HFFc6 (cell line): ENCODE results near the gene CELF2. TPM values are rescaled to one million over a fixed set of nuclear protein-coding genes. Genes with fewer than 3 reads are reported as not detected.

Experiments
- DNase-seq: peaks from one replicate; pipeline ENCODE4 v3.0.0-alpha.2; 2018
- H3K27ac Mint-ChIP-seq: 2 replicates; pipeline ENCODE4 v1.8.0; 2020; ENCODE audit warnings: mild to moderate bottlenecking, mixed read lengths
- H3K27me3 Mint-ChIP-seq: 2 replicates; pipeline ENCODE4 v1.8.0; 2021; ENCODE audit warnings: mild to moderate bottlenecking, moderate library complexity, mixed read lengths; ENCODE audit not compliant: insufficient read depth
- H3K36me3 Mint-ChIP-seq: 2 replicates; pipeline ENCODE4 v1.8.0; 2021; ENCODE audit warnings: low read depth, mixed read lengths
- H3K4me1 Mint-ChIP-seq: 2 replicates; pipeline ENCODE4 v1.8.0; 2020; ENCODE audit warnings: low read depth, mixed read lengths
- H3K4me3 Mint-ChIP-seq: 2 replicates; pipeline ENCODE4 v1.8.0; 2020; ENCODE audit warnings: mild to moderate bottlenecking, moderate library complexity, mixed read lengths
- H3K9me3 Mint-ChIP-seq: 2 replicates; pipeline ENCODE4 v1.8.0; 2020; ENCODE audit warnings: mild to moderate bottlenecking, mixed read lengths
- total RNA-seq, 6 experiments: library from RNA; stranded (reverse); fragmentation: NEBNext Ultra II Directional; extraction: Animal tissue kit (Norgen Biotek cat#: 25700); gene quantifications; 2 replicates in 1 of 6; 3 replicates in 5 of 6; pipeline ENCODE4 v1.2.3, GENCODE V29; 2021
- TF ChIP-seq, protein P1 (sequence below): fragments of 200-600 bp; sonication (generic); IDR thresholded peaks from 2 replicates; pipeline ENCODE4 v1.5.0; 2021; ENCODE audit warnings: antibody characterized with exemption, mild to moderate bottlenecking

CELF2 gene
- total RNA-seq, 6 experiments from 2014 or later = 2.7 to 5.2 (median 3.5) TPM

- Mint-ChIP-seq H3K27me3 (no peaks in the 10 kb centered on the region; the same call in 1 of the 2 replicates), H3K36me3 (no peaks in the 10 kb centered on the region), H3K4me1 (no peaks in the 10 kb centered on the region), H3K9me3 (0 out of 2 replicates have a peak, but pooled peaks cover 3% of the 10 kb centered on the region), H3K4me3 (no peak overlapping the region), H3K27ac (no peak overlapping the region)
- no peak for DNase-seq
- TF ChIP-seq, protein P1, sequence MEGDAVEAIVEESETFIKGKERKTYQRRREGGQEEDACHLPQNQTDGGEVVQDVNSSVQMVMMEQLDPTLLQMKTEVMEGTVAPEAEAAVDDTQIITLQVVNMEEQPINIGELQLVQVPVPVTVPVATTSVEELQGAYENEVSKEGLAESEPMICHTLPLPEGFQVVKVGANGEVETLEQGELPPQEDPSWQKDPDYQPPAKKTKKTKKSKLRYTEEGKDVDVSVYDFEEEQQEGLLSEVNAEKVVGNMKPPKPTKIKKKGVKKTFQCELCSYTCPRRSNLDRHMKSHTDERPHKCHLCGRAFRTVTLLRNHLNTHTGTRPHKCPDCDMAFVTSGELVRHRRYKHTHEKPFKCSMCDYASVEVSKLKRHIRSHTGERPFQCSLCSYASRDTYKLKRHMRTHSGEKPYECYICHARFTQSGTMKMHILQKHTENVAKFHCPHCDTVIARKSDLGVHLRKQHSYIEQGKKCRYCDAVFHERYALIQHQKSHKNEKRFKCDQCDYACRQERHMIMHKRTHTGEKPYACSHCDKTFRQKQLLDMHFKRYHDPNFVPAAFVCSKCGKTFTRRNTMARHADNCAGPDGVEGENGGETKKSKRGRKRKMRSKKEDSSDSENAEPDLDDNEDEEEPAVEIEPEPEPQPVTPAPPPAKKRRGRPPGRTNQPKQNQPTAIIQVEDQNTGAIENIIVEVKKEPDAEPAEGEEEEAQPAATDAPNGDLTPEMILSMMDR = no peak
Observed at GRCh38 chr10:11050301-11051287, 32.9 kb downstream of the CELF2 start.

DNA sequence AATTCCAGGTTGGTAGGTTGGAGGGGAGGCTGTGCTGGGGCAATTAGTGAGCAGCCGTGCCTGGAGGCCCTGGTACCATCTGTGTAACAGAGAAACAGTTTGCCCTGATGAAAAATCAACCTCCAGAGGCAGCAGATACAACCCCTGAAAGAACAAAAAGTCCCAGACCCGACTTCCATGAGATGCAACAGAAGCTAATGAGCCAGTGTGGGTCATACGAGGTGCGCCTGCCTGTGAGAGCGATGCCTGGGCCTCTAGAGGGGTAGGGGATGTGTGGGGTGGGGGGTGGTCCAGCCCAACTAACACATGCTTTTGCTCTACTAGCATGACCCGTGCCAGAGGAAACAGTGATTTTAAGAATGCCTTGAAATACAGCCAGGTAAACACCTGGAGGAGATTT is 39.3 kb downstream of the CELF2 start:
- no peaks in the 10 kb centered on the region for H3K36me3 Mint-ChIP-seq
- H3K9me3 Mint-ChIP-seq = peaks cover 9% of the 10 kb centered on the region; the same call in 1 of the 2 replicates
- TF ChIP-seq, protein P1 = no peak
- no peaks in the 10 kb centered on the region for H3K4me1 Mint-ChIP-seq
- DNase-seq = no peak
- H3K4me3 Mint-ChIP-seq = no peak overlapping the region
- no peak overlapping the region for H3K27ac Mint-ChIP-seq
- peaks cover 3% of the 10 kb centered on the region; the same call in 1 of the 2 replicates for H3K27me3 Mint-ChIP-seq

GRCh38 chr10:11057448-11057847 is 39.8 kb downstream of the CELF2 start:
- H3K27me3 Mint-ChIP-seq = peaks cover 3% of the 10 kb centered on the region; the same call in 1 of the 2 replicates
- H3K27ac Mint-ChIP-seq = no peak overlapping the region
- no peaks in the 10 kb centered on the region for H3K4me1 Mint-ChIP-seq
- TF ChIP-seq, protein P1 = no peak
- no peaks in the 10 kb centered on the region for H3K36me3 Mint-ChIP-seq
- no peak overlapping the region for H3K4me3 Mint-ChIP-seq
- DNase-seq = no peak
- H3K9me3 Mint-ChIP-seq = peaks cover 13% of the 10 kb centered on the region; the same call in 1 of the 2 replicates

DNA sequence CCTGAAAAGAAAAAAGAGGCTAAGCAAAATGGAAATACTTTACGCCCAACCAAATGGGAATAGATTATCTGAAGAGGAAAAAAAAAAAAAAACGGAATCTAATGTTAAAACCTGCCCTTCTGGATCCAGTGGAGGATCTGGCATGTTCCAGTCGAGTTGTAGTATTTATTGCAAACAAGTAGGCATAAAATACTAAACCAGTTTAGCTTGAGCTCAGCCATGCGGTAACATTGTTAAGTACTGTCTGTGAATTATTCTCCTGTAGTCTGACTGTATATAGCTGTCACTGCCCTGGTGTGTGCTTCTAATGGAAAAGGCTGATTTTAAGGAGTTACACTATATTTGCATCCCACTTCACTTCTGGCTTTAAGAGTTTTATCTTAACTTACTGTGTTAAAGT is 40.3 kb downstream of the CELF2 start:
- Mint-ChIP-seq H3K9me3 (peaks cover 17% of the 10 kb centered on the region; the same call in 1 of the 2 replicates), H3K36me3 (no peaks in the 10 kb centered on the region), H3K27me3 (peaks cover 3% of the 10 kb centered on the region; the same call in 1 of the 2 replicates), H3K4me1 (no peaks in the 10 kb centered on the region), H3K27ac (no peak overlapping the region), H3K4me3 (no peak overlapping the region)
- DNase-seq = no peak
- TF ChIP-seq, protein P1 = no peak

DNA sequence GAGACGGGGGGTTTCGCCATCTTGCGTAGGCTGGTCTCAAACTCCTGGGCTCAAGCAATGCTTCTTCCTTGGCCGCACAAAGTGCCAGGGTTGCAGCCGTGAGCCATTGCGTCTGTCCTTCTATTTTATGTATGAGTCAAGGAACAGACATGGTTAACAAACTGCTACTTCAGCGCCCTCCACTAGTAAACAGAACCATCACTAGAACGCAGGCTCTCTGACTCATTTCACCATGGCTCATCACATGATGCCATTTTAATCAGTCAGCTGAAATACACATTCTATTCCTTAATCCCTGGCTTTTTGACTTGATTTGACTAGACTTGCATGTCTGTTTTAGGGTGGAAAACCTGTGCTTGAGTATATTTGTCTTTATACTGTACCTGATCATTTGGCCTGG is 41.3 kb downstream of the CELF2 start:
- TF ChIP-seq, protein P1 = no peak
- Mint-ChIP-seq H3K27ac (no peak overlapping the region), H3K4me1 (no peaks in the 10 kb centered on the region), H3K4me3 (no peak overlapping the region), H3K36me3 (no peaks in the 10 kb centered on the region), H3K9me3 (peaks cover 17% of the 10 kb centered on the region; the same call in 1 of the 2 replicates), H3K27me3 (peaks cover 3% of the 10 kb centered on the region; the same call in 1 of the 2 replicates)
- no peak for DNase-seq
